Measurements from ENCODE around the gene PKP2. TPM values are rescaled to one million over a fixed set of nuclear protein-coding genes. Genes with fewer than 3 reads are reported as not detected.

PKP2 gene
- total and polyA plus RNA-seq, 2 of the 4 experiments (the other 2 are of a cell fraction), result 0.10 to 0.18 TPM

GRCh38 chr12:32881702-32882101 lies 14.9 kb downstream of the PKP2 start:
- H4K8ac ChIP-seq (ENCODE audit: low read depth in 2 of 2, low read length in 2 of 2), result no peak overlapping the region
- H2AK5ac ChIP-seq (ENCODE audit: low read depth, low read length), result no peak overlapping the region
- CTCF ChIA-PET, result no interaction called here
- no CpG with 5 or more reads among the region's 7 CpGs for WGBS, 2 experiments (ENCODE audit: extremely low coverage in 2 of 2, insufficient read length in 1 of 2)
- H4K20me1 ChIP-seq (ENCODE audit: insufficient read depth, low read length), result no peaks in the 10 kb centered on the region
- H3K56ac ChIP-seq (ENCODE audit: extremely low read depth, insufficient read depth, low read length), result no peak overlapping the region
- no peak overlapping the region for H4K5ac ChIP-seq (ENCODE audit: low read depth, low read length)
- no TSS peak for BruUV-seq (replicated peaks)
- H3K27ac ChIP-seq (ENCODE audit: insufficient read depth, low read length), result no peak overlapping the region
- H2BK120ac ChIP-seq (ENCODE audit: low read depth, low read length), result no peak overlapping the region
- no peak overlapping the region for H4K91ac ChIP-seq (ENCODE audit: insufficient read depth, low read depth, low read length)
- no peak overlapping the region for H3K9ac ChIP-seq (ENCODE audit: low read depth, low read length)
- H2BK15ac ChIP-seq (ENCODE audit: low read depth, low read length), result no peak overlapping the region
- H2BK5ac ChIP-seq (ENCODE audit: low read depth, low read length, poor library complexity, severe bottlenecking), result no peak overlapping the region
- H3K4me3 ChIP-seq (ENCODE audit: insufficient read depth, low read depth, low read length), result no peak overlapping the region
- H3K4me2 ChIP-seq (ENCODE audit: low read depth, low read length), result no peak overlapping the region
- no peak overlapping the region for H3K23ac ChIP-seq (ENCODE audit: low read depth, low read length)
- no peak overlapping the region for H2AK9ac ChIP-seq (replicated peaks; ENCODE audit: low read depth, low read length, poor library complexity)
- H3K4ac ChIP-seq (ENCODE audit: low read depth, low read length), result no peak overlapping the region
- dilution Hi-C loops (cut with HindIII; ENCODE audit: low sequenced_read_pairs, unreplicated experiment) (no loop called here), in situ Hi-C loops (cut with MboI; ENCODE audit: low sequenced_read_pairs) (no loop called here), intact Hi-C loops (cut with micrococcal nuclease) (no loop called here)
- POLR2A ChIA-PET (ENCODE audit: unreplicated experiment), result no interaction called here
- H3K14ac ChIP-seq (replicated peaks; ENCODE audit: low read depth, low read length), result no peak overlapping the region
- no peaks in the 10 kb centered on the region for H3K9me3 ChIP-seq (ENCODE audit: control insufficient read depth, insufficient read depth, low read length)
- no peaks in the 10 kb centered on the region for H3K36me3 ChIP-seq (ENCODE audit: control insufficient read depth, insufficient read depth, low read length)
- H2AFZ ChIP-seq (replicated peaks; ENCODE audit: low read length, poor library complexity), result no peak overlapping the region
- DNase-seq, result no peak
- no peaks in the 10 kb centered on the region for H3K9me1 ChIP-seq (ENCODE audit: insufficient read depth, low read length)
- no peaks in the 10 kb centered on the region for H3K27me3 ChIP-seq (ENCODE audit: control insufficient read depth, insufficient read depth, low read length)
- H3K4me1 ChIP-seq (ENCODE audit: control insufficient read depth, insufficient read depth, low read length), result no peaks in the 10 kb centered on the region
- H3K79me1 ChIP-seq (ENCODE audit: low read depth in 1 of 2, low read length in 2 of 2), result no peaks in the 10 kb centered on the region
- no peak for TF ChIP-seq RAD21 (IDR thresholded peaks at IDR 0.05; ENCODE audit: low read length)
- no peak for TF ChIP-seq RCOR1 (IDR thresholded peaks at IDR 0.05; ENCODE audit: insufficient replicate concordance, low read length)
- no peak for TF ChIP-seq CTCF (conservative IDR thresholded peaks at IDR 0.05; ENCODE audit: low read depth, low read length)
- TF ChIP-seq MAFK (IDR thresholded peaks at IDR 0.05; ENCODE audit: low read depth, low read length), result no peak
- TF ChIP-seq NFE2L2 (IDR thresholded peaks at IDR 0.05; ENCODE audit: low read depth, low read length), result no peak
- TF ChIP-seq BHLHE40 (IDR thresholded peaks at IDR 0.05; ENCODE audit: low read depth, low read length), result no peak
- no peak for TF ChIP-seq ELK1 (IDR thresholded peaks at IDR 0.05; ENCODE audit: borderline replicate concordance, low read depth, low read length)
- no peak for TF ChIP-seq CHD1 (IDR thresholded peaks at IDR 0.05; ENCODE audit: low read depth, low read length)
- TF ChIP-seq SMC3 (IDR thresholded peaks at IDR 0.05; ENCODE audit: low read depth, low read length), result no peak
- no peak for TF ChIP-seq MXI1 (IDR thresholded peaks at IDR 0.05; ENCODE audit: borderline replicate concordance, low read depth, low read length)
- no peak for TF ChIP-seq RFX5 (IDR thresholded peaks at IDR 0.05; ENCODE audit: low read depth, low read length)
- TF ChIP-seq FOS (IDR thresholded peaks at IDR 0.05; ENCODE audit: low read depth, low read length), result no peak
- no peak for TF ChIP-seq CEBPB (IDR thresholded peaks at IDR 0.05; ENCODE audit: low read depth, low read length)
- TF ChIP-seq USF2 (IDR thresholded peaks at IDR 0.05; ENCODE audit: low read depth, low read length), result no peak
- TF ChIP-seq MAZ (IDR thresholded peaks at IDR 0.05; ENCODE audit: borderline replicate concordance, low read depth, low read length), result no peak
- no peak for TF ChIP-seq POLR2A (IDR thresholded peaks at IDR 0.05; ENCODE audit: low read depth, low read length)
- no peak overlapping the region for H2BK20ac ChIP-seq (ENCODE audit: low read depth, low read length)
- H3K18ac ChIP-seq (ENCODE audit: low read depth, low read length), result no peak overlapping the region
- ATAC-seq (ENCODE audit: low read depth), result no peak
